ENCODE results near the gene CLDN8.

The CLDN8 gene

GRCh38 chr21:30216041-30216723 lies at the start of gene CLDN8:
Gene CLDN8 (minus strand): TSS chr21:30216097. CDS start chr21:30215925, 172 bp downstream.
- DNase-seq (ENCODE audit: low spot score), result no peak

GRCh38 chr21:30257773-30258172 lies 41.9 kb upstream of the CLDN8 start:
- DNase-seq (ENCODE audit: low spot score), result no peak

- no peak for DNase-seq (ENCODE audit: low spot score)
These were observed 40.2 kb upstream of the CLDN8 start for GRCh38 chr21:30256100-30256499.

GRCh38 chr21:30255679-30256078 lies 39.8 kb upstream of the CLDN8 start:
- DNase-seq (ENCODE audit: low spot score), result no peak

- DNase-seq (ENCODE audit: low spot score), result no peak
These were observed 35.9 kb upstream of the CLDN8 start for GRCh38 chr21:30251781-30252180.

GRCh38 chr21:30249936-30250335 lies 34.0 kb upstream of the CLDN8 start:
- no peak for DNase-seq (ENCODE audit: low spot score)

GRCh38 chr21:30248844-30249243 lies 32.9 kb upstream of the CLDN8 start:
- DNase-seq (ENCODE audit: low spot score), result no peak

GRCh38 chr21:30245061-30245460 lies 29.2 kb upstream of the CLDN8 start:
- DNase-seq (ENCODE audit: low spot score), result no peak

GRCh38 chr21:30243691-30244090 lies 27.8 kb upstream of the CLDN8 start:
- no peak for DNase-seq (ENCODE audit: low spot score)

GRCh38 chr21:30240661-30241060 lies 24.8 kb upstream of the CLDN8 start:
- no peak for DNase-seq (ENCODE audit: low spot score)

- no peak for DNase-seq (ENCODE audit: low spot score)
These were observed 22.3 kb upstream of the CLDN8 start for GRCh38 chr21:30238168-30238567.

GRCh38 chr21:30234643-30235042 lies 18.7 kb upstream of the CLDN8 start:
- no peak for DNase-seq (ENCODE audit: low spot score)

- no peak for DNase-seq (ENCODE audit: low spot score)
These were observed 18.2 kb upstream of the CLDN8 start for GRCh38 chr21:30234050-30234449.

GRCh38 chr21:30233228-30234020 lies 17.5 kb upstream of the CLDN8 start:
- DNase-seq (ENCODE audit: low spot score), result no peak

GRCh38 chr21:30232011-30232410 lies 16.1 kb upstream of the CLDN8 start:
- no peak for DNase-seq (ENCODE audit: low spot score)

GRCh38 chr21:30227633-30228404 lies 11.9 kb upstream of the CLDN8 start:
- no peak for DNase-seq (ENCODE audit: low spot score)

- no peak for DNase-seq (ENCODE audit: low spot score)
These were observed 11.2 kb upstream of the CLDN8 start for GRCh38 chr21:30227128-30227527.

GRCh38 chr21:30223596-30223995 lies 7.7 kb upstream of the CLDN8 start:
- no peak for DNase-seq (ENCODE audit: low spot score)

GRCh38 chr21:30222724-30223123 lies 6.8 kb upstream of the CLDN8 start:
- DNase-seq (ENCODE audit: low spot score), result no peak

GRCh38 chr21:30211071-30211470 lies 4.8 kb downstream of the CLDN8 start:
- no peak for DNase-seq (ENCODE audit: low spot score)

- no peak for DNase-seq (ENCODE audit: low spot score)
These were observed 6.3 kb downstream of the CLDN8 start for GRCh38 chr21:30209601-30210000.

GRCh38 chr21:30207252-30207579 lies 8.7 kb downstream of the CLDN8 start:
- no peak for DNase-seq (ENCODE audit: low spot score)
